OCI-LY1 (cell line): ENCODE measurements around the gene LRRC8E.

ENCODE experiments used
- H2AFZ ChIP-seq: fragments of 200-600 bp; sonication (generic), shearing (Covaris generic); 2 replicates; pipeline ENCODE4 v1.6.0; 2014; ENCODE audit warnings: antibody characterized with exemption, mild to moderate bottlenecking, low read length
- H3F3A ChIP-seq: fragments of 200-600 bp; sonication (generic), shearing (Covaris generic); 2 replicates; pipeline ENCODE4 v1.6.0; 2014; ENCODE audit warnings: mild to moderate bottlenecking, antibody characterized with exemption, low read length, moderate library complexity; ENCODE audit not compliant: insufficient read depth
- H3K27ac ChIP-seq: fragments of 200-600 bp; sonication (generic); 2 replicates; pipeline ENCODE4 v1.5.1; 2014; ENCODE audit warnings: low read length, mixed run types, mild to moderate bottlenecking, low read depth; ENCODE audit not compliant: poor library complexity, severe bottlenecking
- H3K27me3 ChIP-seq: fragments of 200-600 bp; sonication (generic); 2 replicates; pipeline ENCODE4 v1.6.0; 2014; ENCODE audit warnings: antibody characterized with exemption, mild to moderate bottlenecking, low read length, moderate library complexity; ENCODE audit not compliant: insufficient read depth
- H3K36me3 ChIP-seq: fragments of 200-600 bp; sonication (generic); 2 replicates; pipeline ENCODE4 v1.6.1; 2014; ENCODE audit warnings: mild to moderate bottlenecking, antibody characterized with exemption, low read length, moderate library complexity, mixed read lengths; ENCODE audit not compliant: insufficient read depth
- H3K4me1 ChIP-seq: fragments of 200-600 bp; sonication (generic); 2 replicates; pipeline ENCODE4 v1.5.1; 2014; ENCODE audit warnings: mild to moderate bottlenecking, low read length, moderate library complexity; ENCODE audit not compliant: insufficient read depth, severe bottlenecking
- H3K4me2 ChIP-seq: fragments of 200-600 bp; sonication (generic), shearing (Covaris generic); 2 replicates; pipeline ENCODE4 v1.6.1; 2014; ENCODE audit warnings: low read length
- H3K4me3 ChIP-seq: fragments of 200-600 bp; sonication (generic); 2 replicates; pipeline ENCODE4 v1.5.1; 2014; ENCODE audit warnings: low read length, low read depth, mild to moderate bottlenecking, mixed read lengths; ENCODE audit not compliant: poor library complexity, severe bottlenecking
- H3K79me2 ChIP-seq: fragments of 200-600 bp; shearing (Covaris generic); 2 replicates; pipeline ENCODE4 v1.6.1; 2016; ENCODE audit warnings: mixed run types, low read length, mixed read lengths; ENCODE audit not compliant: insufficient read depth
- H3K9ac ChIP-seq: fragments of 200-600 bp; sonication (generic), shearing (Covaris generic); 2 replicates; pipeline ENCODE4 v1.6.1; 2014; ENCODE audit warnings: mild to moderate bottlenecking, low read length, mixed read lengths
- H3K9me2 ChIP-seq: fragments of 200-600 bp; sonication (generic), shearing (Covaris generic); 2 replicates; pipeline ENCODE4 v1.6.1; 2014; ENCODE audit warnings: low read depth, mild to moderate bottlenecking, low read length, mixed read lengths
- H3K9me3 ChIP-seq: fragments of 200-600 bp; shearing (Covaris generic); 2 replicates; pipeline ENCODE4 v1.6.1; 2014; ENCODE audit warnings: low read length, mixed read lengths
- H4K20me1 ChIP-seq: fragments of 200-600 bp; sonication (generic), shearing (Covaris generic); 2 replicates; pipeline ENCODE4 v1.6.0; 2016; ENCODE audit warnings: mild to moderate bottlenecking, low read length; ENCODE audit not compliant: insufficient read depth
- CTCF ChIP-seq: fragments of 200-600 bp; sonication (generic), shearing (Covaris generic); IDR thresholded peaks from 2 replicates; pipeline ENCODE4 v1.5.1; 2017; ENCODE audit warnings: mild to moderate bottlenecking, antibody characterized with exemption, low read length, moderate library complexity, mixed read lengths
- EZH2 ChIP-seq: fragments of 200-600 bp; sonication (generic), shearing (Covaris generic); IDR thresholded peaks from 2 replicates; pipeline ENCODE4 v1.8.0; 2017; ENCODE audit warnings: borderline replicate concordance, mixed run types, mild to moderate bottlenecking, antibody characterized with exemption, low read length, moderate library complexity, mixed read lengths

The LRRC8E gene

GRCh38 chr19:7849631-7849999 is 38.7 kb upstream of the LRRC8E start:
- Histone ChIP-seq H3K4me3 (no peak overlapping the region), H2AFZ (no peak overlapping the region), H3K9ac (no peak overlapping the region), H3K27me3 (0 out of 2 replicates have a peak, but pooled peaks cover 6% of the 10 kb centered on the region), H3K9me3 (no peaks in the 10 kb centered on the region), H3K4me1 (no peaks in the 10 kb centered on the region), H3K9me2 (no peaks in the 10 kb centered on the region), H3F3A (no peaks in the 10 kb centered on the region), H3K79me2 (no peaks in the 10 kb centered on the region), H3K27ac (no peak overlapping the region), H3K36me3 (no peaks in the 10 kb centered on the region), H4K20me1 (no peaks in the 10 kb centered on the region), H3K4me2 (no peak overlapping the region)
- TF ChIP-seq CTCF (no peak), EZH2 (no peak)

DNA sequence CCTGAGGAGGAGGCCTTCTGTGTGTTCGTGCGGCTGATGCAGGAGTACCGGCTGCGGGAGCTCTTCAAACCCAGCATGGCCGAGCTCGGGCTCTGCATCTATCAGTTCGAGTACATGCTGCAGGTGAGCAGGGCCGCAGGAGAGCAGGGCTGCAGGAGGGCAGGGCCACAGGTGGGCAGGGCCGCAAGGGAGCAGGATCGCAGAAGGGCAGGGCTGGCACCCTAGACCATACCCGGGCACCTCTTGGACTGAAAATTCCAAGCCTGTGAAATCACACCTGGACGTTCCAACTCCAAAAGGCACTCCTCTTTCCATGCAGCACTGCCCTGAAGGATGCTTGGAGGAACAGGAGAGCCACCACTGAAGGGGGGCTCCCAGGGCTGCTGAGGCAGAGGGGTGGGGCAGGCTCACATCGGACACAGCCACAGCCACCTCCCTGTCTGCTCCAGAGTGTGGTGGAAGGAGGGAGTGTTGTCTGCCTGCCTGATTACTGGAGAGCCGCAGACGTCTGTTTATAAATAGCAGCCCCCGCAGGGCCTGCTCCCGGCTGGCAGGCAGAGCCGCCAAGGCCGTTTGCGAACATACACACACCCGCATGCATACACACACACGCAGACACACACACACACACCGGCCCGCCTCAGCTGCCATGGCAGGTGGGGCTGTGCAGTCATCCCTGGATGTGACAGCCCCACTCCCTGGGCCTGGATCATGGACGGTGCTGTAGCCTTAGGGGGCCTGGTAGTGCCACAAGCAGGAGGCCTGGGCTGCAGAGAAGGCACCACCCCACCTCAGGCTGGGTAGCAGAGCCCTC is 38.1 kb upstream of the LRRC8E start:
- TF ChIP-seq EZH2 (no peak), CTCF (no peak)
- H3K9ac ChIP-seq: no peak overlapping the region
- H3K27ac ChIP-seq: no peak overlapping the region

DNA sequence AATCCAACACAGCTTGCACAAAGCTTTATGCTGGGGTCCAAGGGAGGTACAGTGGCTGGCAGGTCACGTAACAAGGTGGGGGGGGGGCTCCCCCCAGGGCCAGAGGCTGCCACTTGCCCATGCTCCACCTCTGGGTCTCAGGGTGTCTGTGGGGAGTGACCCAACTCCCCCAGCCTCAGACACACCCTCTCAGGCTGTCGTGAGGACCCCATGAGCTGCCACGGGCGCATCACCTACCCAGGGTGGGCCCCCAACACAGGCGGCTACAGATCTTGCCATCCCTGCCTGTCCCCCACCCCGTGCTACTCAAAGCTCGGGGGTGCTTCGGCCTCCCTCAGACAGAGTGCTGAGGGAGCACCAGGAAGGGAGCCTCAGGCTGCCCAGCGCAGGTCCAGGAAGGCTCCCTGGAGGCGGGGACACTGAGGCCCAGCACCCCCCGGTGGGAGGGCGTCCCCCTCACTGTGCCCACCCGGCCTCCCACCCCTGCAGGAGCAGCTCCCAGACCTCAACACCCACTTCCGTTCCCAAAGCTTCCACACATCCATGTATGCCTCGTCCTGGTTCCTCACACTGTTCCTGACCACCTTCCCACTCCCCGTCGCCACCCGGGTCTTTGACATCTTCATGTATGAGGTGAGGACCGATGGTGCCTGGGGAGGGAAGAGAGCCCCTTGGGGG is 37.2 kb upstream of the LRRC8E start:
- Histone ChIP-seq H3K9me3 (no peaks in the 10 kb centered on the region), H3K36me3 (no peaks in the 10 kb centered on the region), H3K4me1 (no peaks in the 10 kb centered on the region), H3K27me3 (0 out of 2 replicates have a peak, but pooled peaks cover 6% of the 10 kb centered on the region), H2AFZ (no peak overlapping the region), H3K9me2 (no peaks in the 10 kb centered on the region), H3K4me3 (no peak overlapping the region), H3F3A (no peaks in the 10 kb centered on the region), H3K27ac (no peak overlapping the region), H3K4me2 (no peak overlapping the region), H3K79me2 (no peaks in the 10 kb centered on the region), H3K9ac (no peak overlapping the region), H4K20me1 (no peaks in the 10 kb centered on the region)
- no peak for TF ChIP-seq EZH2
- TF ChIP-seq CTCF: no peak

More for the DNA sequence above, 38.1 kb upstream of the LRRC8E start:
- Histone ChIP-seq H2AFZ (no peak overlapping the region), H3F3A (no peaks in the 10 kb centered on the region), H3K9me3 (no peaks in the 10 kb centered on the region), H3K9me2 (no peaks in the 10 kb centered on the region), H3K79me2 (no peaks in the 10 kb centered on the region), H3K36me3 (no peaks in the 10 kb centered on the region), H3K27me3 (0 out of 2 replicates have a peak, but pooled peaks cover 6% of the 10 kb centered on the region), H3K4me1 (no peaks in the 10 kb centered on the region), H3K4me3 (no peak overlapping the region), H4K20me1 (no peaks in the 10 kb centered on the region), H3K4me2 (no peak overlapping the region)
